Measurements from ENCODE around the gene OR2AJ1.
"Not testable (repeated sequence)": the region's sequence is repeated elsewhere in the genome, so short reads cannot be mapped to it uniquely, and the experiment has no call there.

The OR2AJ1 gene

DNA sequence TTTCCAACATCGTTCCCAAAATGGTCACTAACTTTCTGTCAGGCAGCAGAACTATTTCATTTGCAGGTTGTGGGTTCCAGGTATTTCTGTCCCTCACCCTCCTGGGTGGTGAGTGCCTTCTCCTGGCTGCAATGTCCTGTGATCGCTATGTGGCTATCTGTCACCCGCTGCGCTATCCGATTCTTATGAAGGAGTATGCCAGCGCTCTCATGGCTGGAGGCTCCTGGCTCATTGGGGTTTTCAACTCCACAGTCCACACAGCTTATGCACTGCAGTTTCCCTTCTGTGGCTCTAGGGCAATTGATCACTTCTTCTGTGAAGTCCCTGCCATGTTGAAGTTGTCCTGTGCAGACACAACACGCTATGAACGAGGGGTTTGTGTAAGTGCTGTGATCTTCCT is 9.3 kb downstream of the OR2AJ1 start:
- Mint-ChIP-seq H3K9me3 (peaks cover 7% of the 10 kb centered on the region), H3K4me1 (ENCODE audit: low read depth) (no peaks in the 10 kb centered on the region), H3K36me3 (ENCODE audit: low read depth) (no peaks in the 10 kb centered on the region), H3K27me3 (ENCODE audit: low read depth) (no peaks in the 10 kb centered on the region), H3K27ac (no peak overlapping the region), H3K4me3 (no peak overlapping the region)

DNA sequence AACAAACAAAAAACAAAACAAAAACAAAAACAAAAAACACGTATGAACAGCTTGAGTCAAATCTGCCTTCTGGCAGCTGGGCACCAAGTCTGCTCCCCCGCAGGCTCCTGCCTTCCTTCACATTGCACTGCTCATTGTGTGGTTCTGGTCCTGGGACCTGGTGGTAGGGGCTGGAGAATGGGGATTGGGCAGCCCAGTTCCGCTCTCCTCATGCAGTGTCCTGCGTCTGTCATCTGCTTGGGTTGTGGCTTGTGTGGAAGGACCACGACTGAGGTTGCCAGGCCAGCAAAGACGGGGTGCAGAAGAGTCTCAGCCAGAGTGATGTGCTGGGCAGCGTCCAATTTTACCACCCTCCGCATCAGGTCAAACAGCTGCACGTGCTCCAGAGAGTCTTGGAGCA is 11.1 kb downstream of the OR2AJ1 start:
- Mint-ChIP-seq H3K27ac (no peak overlapping the region), H3K27me3 (ENCODE audit: low read depth) (no peaks in the 10 kb centered on the region), H3K4me1 (ENCODE audit: low read depth) (no peaks in the 10 kb centered on the region), H3K9me3 (peaks cover 7% of the 10 kb centered on the region), H3K36me3 (ENCODE audit: low read depth) (no peaks in the 10 kb centered on the region), H3K4me3 (no peak overlapping the region)

DNA sequence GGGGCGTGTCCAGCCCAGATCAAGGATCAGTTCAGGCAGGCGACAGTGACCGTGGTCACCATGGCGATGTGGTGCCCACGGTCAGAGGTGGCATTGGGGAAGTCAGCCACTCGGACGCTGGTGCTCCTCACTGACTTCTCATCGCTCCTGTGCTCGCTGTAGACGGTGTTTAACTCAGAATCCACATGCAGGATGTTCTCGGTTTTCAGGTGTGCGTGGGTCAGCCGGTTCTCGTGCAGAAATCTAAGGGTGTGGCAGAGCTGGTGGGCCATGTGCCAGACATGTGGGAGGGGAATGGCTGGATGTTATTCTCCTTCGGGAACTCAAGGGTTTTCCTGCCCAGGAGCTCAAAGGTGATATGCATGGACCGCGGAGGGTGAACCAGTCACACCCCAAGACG is 11.7 kb downstream of the OR2AJ1 start:
- H3K4me1 Mint-ChIP-seq (ENCODE audit: low read depth), result no peaks in the 10 kb centered on the region
- no peaks in the 10 kb centered on the region for H3K27me3 Mint-ChIP-seq (ENCODE audit: low read depth)
- no peaks in the 10 kb centered on the region for H3K36me3 Mint-ChIP-seq (ENCODE audit: low read depth)
- no peak overlapping the region for H3K27ac Mint-ChIP-seq
- H3K4me3 Mint-ChIP-seq, result no peak overlapping the region
- H3K9me3 Mint-ChIP-seq, result peaks cover 7% of the 10 kb centered on the region

DNA sequence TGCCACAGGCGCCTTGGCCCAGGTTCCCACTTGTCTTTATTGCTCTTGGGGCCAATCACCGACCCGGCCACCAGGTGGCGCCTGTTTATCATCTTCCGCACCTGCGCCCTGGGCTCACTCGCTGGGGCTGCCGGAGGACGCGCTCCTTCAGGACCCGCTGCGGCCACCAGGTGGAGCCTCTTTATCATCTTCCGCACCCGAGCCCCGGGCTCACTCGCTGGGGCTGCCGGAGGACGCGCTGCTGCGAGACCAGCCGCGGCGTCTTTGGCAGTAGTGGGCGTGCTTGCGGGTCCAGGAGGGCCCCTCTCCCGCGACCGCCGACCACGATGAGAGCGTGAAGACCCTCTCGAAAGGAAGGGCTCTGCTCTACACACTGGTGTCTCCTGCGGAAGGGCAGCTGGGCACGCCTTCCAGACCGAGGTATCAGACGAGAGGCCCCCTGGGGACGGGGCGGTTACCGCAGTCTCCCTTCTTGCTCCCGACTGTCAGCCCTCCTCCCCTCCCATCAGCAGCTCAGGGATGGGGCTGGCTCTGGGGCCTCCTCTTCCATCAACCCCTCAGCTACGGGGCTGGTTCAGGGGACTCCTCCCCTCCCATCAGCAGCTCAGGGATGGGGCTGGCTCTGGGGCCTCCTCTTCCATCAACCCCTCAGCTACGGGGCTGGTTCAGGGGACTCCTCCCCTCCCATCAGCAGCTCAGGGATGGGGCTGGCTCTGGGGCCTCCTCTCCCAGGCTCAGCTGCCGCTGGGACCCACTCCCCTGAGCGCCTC is 12.5 kb downstream of the OR2AJ1 start:
- not testable (repeated sequence) for H3K27me3 Mint-ChIP-seq (ENCODE audit: low read depth); H3K9me3 Mint-ChIP-seq; H3K4me1 Mint-ChIP-seq (ENCODE audit: low read depth); H3K27ac Mint-ChIP-seq; H3K36me3 Mint-ChIP-seq (ENCODE audit: low read depth)
- H3K4me3 Mint-ChIP-seq, result peak overlapping the region; percentile 76

DNA sequence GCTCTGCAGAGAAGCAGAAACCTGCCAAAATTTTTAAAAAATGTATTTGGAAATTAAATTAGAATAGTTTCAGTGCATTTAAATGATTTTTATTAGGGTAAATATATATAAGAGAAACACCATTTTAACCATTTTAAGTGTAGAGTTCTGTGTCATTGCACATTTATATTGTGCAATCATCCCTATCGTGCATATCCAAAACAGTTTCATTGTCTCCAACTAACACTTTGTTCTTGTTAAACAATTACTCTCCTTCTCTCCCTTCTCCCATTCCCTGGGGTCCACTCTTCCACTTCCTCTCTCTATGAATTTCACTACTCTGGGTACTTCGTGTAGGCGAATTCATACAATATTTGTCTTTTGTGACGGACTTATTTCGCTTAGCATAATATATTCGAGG is 17.9 kb downstream of the OR2AJ1 start:
- no peak overlapping the region for H3K4me3 Mint-ChIP-seq
- H3K36me3 Mint-ChIP-seq (ENCODE audit: low read depth), result no peaks in the 10 kb centered on the region
- H3K9me3 Mint-ChIP-seq, result no peaks in the 10 kb centered on the region
- H3K27ac Mint-ChIP-seq, result no peak overlapping the region
- H3K27me3 Mint-ChIP-seq (ENCODE audit: low read depth), result no peaks in the 10 kb centered on the region
- H3K4me1 Mint-ChIP-seq (ENCODE audit: low read depth), result no peaks in the 10 kb centered on the region

DNA sequence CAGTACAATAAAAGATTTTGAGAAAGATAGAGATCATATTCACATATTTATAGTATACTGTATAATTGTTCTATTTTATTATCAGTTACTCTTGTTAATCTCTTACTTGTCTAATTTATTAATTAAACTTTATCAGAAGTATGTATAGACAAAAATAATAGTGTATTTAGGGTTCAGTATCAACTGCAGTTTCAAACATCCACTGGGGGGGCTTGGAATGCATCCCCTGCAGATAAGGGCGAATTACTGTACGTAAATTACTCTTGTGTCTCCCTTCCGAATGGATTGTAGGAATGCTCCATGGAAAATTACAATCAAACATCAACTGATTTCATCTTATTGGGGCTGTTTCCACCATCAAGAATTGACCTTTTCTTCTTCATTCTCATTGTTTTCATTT is 23.9 kb downstream of the OR2AJ1 start, which contains the start of gene OR2L8:
Gene OR2L8 (plus strand): TSS at position 301 of the 400 bp plus-strand sequence. CDS start 0 bp downstream, at position 301.
- Mint-ChIP-seq H3K36me3 (ENCODE audit: low read depth) (no peaks in the 10 kb centered on the region), H3K27ac (no peak within 1 kb of the TSS), H3K27me3 (ENCODE audit: low read depth) (no peaks in the 10 kb centered on the region), H3K4me1 (ENCODE audit: low read depth) (no peaks in the 10 kb centered on the region), H3K4me3 (no peak within 1 kb of the TSS), H3K9me3 (no peaks in the 10 kb centered on the region)

DNA sequence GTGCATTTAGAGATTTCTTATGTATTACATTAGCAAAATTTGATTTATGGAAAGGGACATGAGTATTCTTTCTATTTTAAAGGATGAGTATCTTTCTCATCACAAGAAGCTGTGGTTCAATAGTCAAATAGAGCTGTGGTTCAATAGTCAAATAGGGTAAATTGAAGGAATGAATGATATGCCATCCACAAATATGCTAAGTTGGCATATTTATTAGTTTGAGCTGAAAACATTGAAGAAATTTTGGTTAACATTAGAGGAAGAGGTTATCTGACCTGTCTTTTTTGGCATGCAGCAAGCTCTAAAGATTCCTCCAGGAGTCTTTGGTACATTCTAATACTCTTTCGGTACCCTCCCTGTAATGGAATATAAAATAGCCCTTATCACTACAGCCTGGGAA is 28.7 kb downstream of the OR2AJ1 start:
- no peaks in the 10 kb centered on the region for H3K36me3 Mint-ChIP-seq (ENCODE audit: low read depth)

DNA sequence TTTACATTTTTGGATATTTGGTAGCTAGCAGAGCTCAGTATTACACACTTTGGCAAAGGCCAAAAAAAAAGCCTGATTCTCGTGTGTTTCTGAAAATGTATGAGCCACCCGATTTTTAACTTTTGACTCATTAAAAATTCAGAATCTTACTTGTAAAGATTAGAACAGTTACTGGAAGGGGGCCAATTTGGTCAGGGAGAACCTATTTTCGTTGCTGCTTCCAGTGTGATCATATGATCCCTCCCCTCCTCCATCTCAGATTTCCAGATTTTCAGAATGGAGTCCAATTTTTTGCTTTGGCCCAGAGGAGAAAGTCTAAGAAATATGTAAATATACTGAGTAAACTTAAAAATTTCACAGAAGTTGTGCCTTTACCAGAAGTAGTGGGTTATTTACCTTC is 37.1 kb downstream of the OR2AJ1 start:
- no peak overlapping the region for H3K4me3 Mint-ChIP-seq
- peaks cover 15% of the 10 kb centered on the region for H3K9me3 Mint-ChIP-seq

More for the DNA sequence above, 28.7 kb downstream of the OR2AJ1 start:
- H3K4me3 Mint-ChIP-seq, result no peak overlapping the region
- no peaks in the 10 kb centered on the region for H3K27me3 Mint-ChIP-seq (ENCODE audit: low read depth)
- H3K27ac Mint-ChIP-seq, result no peak overlapping the region
- H3K9me3 Mint-ChIP-seq, result peaks cover 14% of the 10 kb centered on the region
- H3K4me1 Mint-ChIP-seq (ENCODE audit: low read depth), result no peaks in the 10 kb centered on the region

DNA sequence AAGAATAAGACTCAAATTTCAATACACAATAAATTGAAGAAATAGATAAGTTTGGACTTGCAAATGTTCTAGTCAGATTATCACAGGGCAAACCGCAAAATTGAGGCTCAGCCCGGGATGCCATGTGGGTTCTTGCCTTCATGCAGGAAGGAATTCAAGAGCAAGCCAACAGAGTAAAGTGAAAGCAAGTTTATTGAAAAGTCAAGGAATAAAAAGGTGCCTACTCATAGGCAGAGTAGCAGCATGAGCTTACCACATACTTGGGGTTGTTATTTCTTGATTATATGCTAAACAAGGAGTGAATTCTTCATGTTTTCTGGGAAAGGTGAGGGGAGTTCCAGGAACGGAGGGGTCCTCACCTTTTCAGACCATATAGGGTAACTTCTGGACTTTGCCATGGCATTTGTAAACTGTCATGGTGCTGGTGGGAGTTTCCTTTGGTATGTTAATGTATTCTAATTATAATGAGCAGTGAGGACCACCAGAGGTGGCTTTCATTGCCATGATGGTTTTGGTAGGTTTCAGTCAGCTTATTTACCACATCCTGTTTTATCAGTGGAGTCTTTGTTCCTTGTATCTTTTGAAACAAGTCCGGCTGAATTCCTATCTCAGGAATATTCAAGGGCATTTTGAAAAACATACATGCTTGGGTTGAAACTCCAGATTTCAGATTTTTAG is 38.4 kb downstream of the OR2AJ1 start:
- peaks cover 2% of the 10 kb centered on the region for H3K4me1 Mint-ChIP-seq (ENCODE audit: low read depth)
- H3K36me3 Mint-ChIP-seq (ENCODE audit: low read depth), result no peaks in the 10 kb centered on the region
- H3K4me3 Mint-ChIP-seq, result no peak overlapping the region
- H3K9me3 Mint-ChIP-seq, result peaks cover 8% of the 10 kb centered on the region
- H3K27me3 Mint-ChIP-seq (ENCODE audit: low read depth), result no peaks in the 10 kb centered on the region
- H3K27ac Mint-ChIP-seq, result no peak overlapping the region

More for the DNA sequence above, 37.1 kb downstream of the OR2AJ1 start:
- Mint-ChIP-seq H3K27ac (no peak overlapping the region), H3K4me1 (ENCODE audit: low read depth) (no peaks in the 10 kb centered on the region), H3K27me3 (ENCODE audit: low read depth) (no peaks in the 10 kb centered on the region), H3K36me3 (ENCODE audit: low read depth) (no peaks in the 10 kb centered on the region)

DNA sequence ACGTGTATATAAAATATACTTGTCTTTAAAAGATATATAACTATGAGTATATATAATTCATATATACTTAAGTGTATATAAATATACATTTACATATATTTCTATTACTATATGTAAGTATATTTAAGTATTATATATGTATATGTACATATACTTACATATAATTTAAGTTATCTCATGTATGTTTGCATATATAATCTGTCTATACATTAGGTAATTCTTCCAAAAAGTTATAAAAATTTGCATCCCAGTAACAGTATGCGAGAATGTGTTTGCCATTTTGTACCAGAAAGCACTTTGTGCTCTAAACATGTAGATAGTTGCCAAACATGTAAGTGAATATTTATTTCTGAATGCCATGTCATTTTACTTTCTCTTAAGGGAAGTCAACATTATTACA is 40.2 kb downstream of the OR2AJ1 start, which contains the start of gene OR2AK2:
Gene OR2AK2 (plus strand): TSS at position 301 of the 400 bp plus-strand sequence. CDS start 144 bp downstream, outside the sequence.
- Mint-ChIP-seq H3K4me1 (ENCODE audit: low read depth) (peaks cover 2% of the 10 kb centered on the region), H3K4me3 (no peak within 1 kb of the TSS), H3K27ac (no peak within 1 kb of the TSS), H3K36me3 (ENCODE audit: low read depth) (no peaks in the 10 kb centered on the region), H3K27me3 (ENCODE audit: low read depth) (no peaks in the 10 kb centered on the region), H3K9me3 (peaks cover 9% of the 10 kb centered on the region)

DNA sequence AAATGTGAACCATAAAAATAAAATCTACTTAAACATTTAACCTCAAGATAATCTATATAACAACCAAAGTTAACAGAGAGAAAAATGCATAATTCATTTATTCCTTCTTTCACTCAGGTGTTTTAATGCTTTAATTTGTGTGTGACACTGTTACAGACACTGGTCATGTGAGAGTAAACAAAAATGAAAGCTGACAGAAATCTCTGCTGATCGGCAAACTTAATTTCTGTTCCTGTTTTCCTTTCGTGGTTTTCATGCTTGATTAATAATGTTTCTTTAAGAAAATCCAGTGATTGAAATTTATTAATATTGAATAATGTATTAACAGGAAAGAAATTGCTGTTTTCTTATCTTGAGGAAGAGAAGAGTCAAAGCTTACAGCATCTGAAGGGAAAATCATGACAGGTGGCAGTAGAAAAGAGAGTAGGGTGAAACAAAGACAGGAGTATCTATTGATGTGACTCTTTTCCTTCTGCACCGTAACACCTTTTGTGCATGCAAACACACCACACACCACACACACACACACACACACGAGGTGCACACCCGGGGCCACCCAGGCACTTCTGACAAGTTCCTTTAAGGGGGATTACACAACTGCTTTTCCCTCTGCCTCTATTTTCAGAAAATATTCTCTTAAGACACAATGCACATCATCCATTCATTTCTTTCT is 42.0 kb downstream of the OR2AJ1 start:
- no peak overlapping the region for H3K4me3 Mint-ChIP-seq
- H3K4me1 Mint-ChIP-seq (ENCODE audit: low read depth), result peaks cover 2% of the 10 kb centered on the region
- H3K9me3 Mint-ChIP-seq, result peaks cover 4% of the 10 kb centered on the region
- H3K36me3 Mint-ChIP-seq (ENCODE audit: low read depth), result no peaks in the 10 kb centered on the region
- no peak overlapping the region for H3K27ac Mint-ChIP-seq
- H3K27me3 Mint-ChIP-seq (ENCODE audit: low read depth), result no peaks in the 10 kb centered on the region

Measured in T-helper 1 cell treated with Interleukin-12 subunit alpha and Interleukin-12 subunit beta and Interleukin-4 antibody, amounts not matched to agents 30 μg/mL and 1 μg/mL, for 36 hours (primary cell).